Measurements from ENCODE around the gene CCL3.
"Not testable (repeated sequence)": the region's sequence is repeated elsewhere in the genome, so short reads cannot be mapped to it uniquely, and the experiment has no call there.

DNA sequence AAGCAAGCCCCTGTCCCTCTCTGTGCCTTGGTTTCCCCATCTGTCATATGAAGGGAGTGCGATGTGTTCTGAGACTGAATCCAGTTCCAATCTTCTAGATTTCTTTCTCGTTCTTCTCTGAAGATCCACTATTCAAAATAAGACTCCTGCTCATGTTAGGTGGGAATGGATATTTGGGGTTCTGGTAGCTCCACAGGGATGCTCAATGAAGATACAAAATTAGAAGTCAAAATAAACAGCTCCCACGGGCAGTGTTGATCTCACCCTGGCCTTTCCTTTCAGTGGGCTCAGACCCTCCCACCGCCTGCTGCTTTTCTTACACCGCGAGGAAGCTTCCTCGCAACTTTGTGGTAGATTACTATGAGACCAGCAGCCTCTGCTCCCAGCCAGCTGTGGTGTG, 14.3 kb upstream of the CCL3 start:
- TF ChIP-seq CTCF (IDR thresholded peaks at IDR 0.05); CHD2 (IDR thresholded peaks at IDR 0.05; ENCODE audit: low read length, partially characterized antibody); TCF12 (IDR thresholded peaks at IDR 0.05); EP300 (IDR thresholded peaks at IDR 0.05; ENCODE audit: borderline replicate concordance in 1 of 2, low read depth in 1 of 2, low read length in 1 of 2); EZH2phosphoT487 (IDR thresholded peaks at IDR 0.05; ENCODE audit: borderline replicate concordance, low read depth); YY1 (IDR thresholded peaks at IDR 0.05; ENCODE audit: low read depth); SIN3A (IDR thresholded peaks at IDR 0.05; ENCODE audit: borderline replicate concordance, low read depth, low read length); FOXJ3 (CRISPR knock-in tag; IDR thresholded peaks at IDR 0.05): not testable (repeated sequence)
- TF ChIP-seq, protein P1, sequence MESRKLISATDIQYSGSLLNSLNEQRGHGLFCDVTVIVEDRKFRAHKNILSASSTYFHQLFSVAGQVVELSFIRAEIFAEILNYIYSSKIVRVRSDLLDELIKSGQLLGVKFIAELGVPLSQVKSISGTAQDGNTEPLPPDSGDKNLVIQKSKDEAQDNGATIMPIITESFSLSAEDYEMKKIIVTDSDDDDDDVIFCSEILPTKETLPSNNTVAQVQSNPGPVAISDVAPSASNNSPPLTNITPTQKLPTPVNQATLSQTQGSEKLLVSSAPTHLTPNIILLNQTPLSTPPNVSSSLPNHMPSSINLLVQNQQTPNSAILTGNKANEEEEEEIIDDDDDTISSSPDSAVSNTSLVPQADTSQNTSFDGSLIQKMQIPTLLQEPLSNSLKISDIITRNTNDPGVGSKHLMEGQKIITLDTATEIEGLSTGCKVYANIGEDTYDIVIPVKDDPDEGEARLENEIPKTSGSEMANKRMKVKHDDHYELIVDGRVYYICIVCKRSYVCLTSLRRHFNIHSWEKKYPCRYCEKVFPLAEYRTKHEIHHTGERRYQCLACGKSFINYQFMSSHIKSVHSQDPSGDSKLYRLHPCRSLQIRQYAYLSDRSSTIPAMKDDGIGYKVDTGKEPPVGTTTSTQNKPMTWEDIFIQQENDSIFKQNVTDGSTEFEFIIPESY (IDR thresholded peaks at IDR 0.05; ENCODE audit: borderline replicate concordance, low read depth) = not testable (repeated sequence)
- TF ChIP-seq, protein P2, sequence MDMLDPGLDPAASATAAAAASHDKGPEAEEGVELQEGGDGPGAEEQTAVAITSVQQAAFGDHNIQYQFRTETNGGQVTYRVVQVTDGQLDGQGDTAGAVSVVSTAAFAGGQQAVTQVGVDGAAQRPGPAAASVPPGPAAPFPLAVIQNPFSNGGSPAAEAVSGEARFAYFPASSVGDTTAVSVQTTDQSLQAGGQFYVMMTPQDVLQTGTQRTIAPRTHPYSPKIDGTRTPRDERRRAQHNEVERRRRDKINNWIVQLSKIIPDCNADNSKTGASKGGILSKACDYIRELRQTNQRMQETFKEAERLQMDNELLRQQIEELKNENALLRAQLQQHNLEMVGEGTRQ (IDR thresholded peaks at IDR 0.05; ENCODE audit: borderline replicate concordance, low read depth, low read length) = not testable (repeated sequence)

Data from SK-N-SH (cell line).